Glomerular endothelial cell (primary cell): ENCODE data around the gene ZNF618. TPM values are rescaled to one million over a fixed set of nuclear protein-coding genes. Genes with fewer than 3 reads are reported as not detected.

Experiments
- DNase-seq: peaks from one replicate; pipeline ENCODE4 v3.0.0-alpha.2; 2011; ENCODE audit warnings: low read depth, low spot score; ENCODE audit errors: extremely low read depth
- total RNA-seq: library from RNA; depleted of rRNA; stranded (reverse); fragments of >200 nt; gene quantifications from 2 replicates; pipeline ENCODE4 v1.2.3, GENCODE V29; 2015

Gene ZNF618
- total RNA-seq, 1 donor from 2014 or later: 34.2 TPM

DNA sequence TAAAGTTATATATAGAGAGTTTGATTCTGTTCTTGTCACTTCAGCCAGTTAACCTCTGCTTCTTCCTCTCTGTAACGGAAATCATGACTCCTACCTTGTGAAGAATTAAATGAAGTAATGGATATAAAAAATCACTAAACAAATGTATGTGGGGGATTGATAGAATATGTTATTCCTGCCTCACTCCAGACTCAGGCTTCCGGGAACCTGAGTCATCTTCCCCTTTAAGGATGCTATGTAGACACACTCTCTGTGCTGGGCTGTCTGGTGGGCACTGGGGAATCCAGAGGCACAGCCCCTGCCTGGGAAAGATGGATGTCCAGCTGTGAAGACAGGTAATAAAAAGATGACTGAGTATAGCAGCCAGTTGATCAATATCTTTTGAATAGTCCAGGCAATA lies 77.4 kb downstream of the ZNF618 start:
- DNase-seq: peak; percentile 76

DNA sequence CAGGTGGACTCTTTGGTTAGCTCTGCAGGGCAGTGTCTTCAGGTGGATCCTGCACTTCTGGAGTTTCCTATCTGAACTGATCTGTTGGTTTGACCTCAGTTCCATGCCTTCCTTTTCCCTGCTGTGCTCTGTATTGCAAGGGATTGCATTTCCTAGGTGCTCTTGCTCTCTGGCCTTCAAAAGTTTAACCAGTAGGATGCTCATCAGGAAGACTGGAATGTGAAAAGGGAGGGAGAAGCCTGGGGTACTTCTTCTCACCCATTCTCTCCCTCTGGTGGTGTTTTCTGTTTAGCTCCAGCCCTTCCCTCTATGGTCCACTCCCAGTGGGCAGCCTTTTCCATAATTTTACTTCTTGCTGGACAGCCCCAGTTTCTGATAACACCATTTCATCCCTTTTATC lies 78.5 kb downstream of the ZNF618 start:
- DNase-seq: no peak

DNA sequence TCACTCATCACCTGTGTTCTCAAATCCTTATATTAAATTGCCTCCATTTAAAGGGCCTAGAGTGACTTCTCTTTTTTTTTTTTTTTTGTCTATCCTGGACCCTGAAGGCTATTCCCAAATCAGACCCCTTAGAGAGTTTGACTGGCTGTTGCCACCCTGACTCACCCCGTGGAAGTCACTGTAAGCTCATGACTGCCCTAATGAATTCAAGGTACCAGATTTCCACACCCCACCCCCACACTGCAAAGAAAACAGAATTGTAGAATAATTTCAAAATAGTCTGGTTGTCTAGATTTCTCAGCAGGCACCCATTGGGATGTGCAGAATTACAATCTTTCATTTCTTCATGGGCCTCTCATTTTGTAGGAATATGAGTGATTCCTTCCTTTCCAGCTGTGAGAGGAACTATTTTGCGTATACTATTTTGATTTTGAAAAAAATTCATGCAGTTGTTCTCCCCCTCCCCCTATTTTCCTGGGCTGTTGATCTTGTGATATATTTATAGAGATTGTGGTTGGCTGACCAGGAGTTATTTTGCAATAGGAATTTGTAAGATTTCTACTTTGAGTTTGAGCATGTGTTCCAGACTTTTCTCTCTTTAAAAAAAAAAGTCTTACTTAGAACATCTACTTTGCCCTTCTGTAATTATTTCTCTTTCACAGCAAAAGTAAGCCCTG lies 79.1 kb downstream of the ZNF618 start:
- no peak for DNase-seq

DNA sequence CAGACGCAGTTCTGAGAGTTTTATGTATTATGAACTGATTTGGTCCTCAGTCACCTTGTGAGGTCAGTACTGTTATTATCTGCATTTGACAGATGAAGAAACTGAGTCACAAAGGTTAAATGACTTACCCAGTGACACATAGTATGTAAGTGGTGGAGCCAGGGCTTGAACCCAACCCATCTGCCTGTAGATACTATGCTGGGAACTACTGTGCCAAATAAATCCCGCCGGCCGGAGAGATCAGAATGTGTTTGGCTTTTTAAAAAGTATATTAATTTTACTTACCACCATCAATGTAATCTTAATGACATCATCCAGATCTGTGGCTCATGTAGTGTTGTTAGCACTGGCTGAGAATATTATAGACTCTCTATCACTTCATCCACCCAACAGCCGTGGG lies 80.8 kb downstream of the ZNF618 start:
- DNase-seq: no peak

DNA sequence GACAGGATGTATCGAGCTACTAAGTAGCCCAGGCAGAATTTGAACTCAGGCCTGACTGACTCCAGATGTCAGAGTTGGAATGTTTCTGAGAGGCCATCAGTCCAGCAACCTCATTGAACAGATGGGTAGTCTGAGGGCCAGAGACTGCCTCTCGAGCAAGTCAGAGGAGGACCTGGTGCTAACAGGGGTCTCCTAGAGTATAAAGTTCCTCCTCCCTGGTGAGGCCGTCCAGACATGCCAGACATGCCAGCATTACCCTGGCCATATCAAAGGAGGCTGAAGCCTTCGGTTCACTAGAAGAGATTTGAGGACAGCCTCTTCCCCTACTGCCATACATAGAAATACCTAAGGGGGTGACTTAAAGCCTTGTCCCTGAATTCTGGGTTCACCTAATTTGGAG lies 81.2 kb downstream of the ZNF618 start:
- no peak for DNase-seq

- peak; percentile 44 for DNase-seq
These were observed 81.8 kb downstream of the ZNF618 start for GRCh38 chr9:113957821-113958341.

DNA sequence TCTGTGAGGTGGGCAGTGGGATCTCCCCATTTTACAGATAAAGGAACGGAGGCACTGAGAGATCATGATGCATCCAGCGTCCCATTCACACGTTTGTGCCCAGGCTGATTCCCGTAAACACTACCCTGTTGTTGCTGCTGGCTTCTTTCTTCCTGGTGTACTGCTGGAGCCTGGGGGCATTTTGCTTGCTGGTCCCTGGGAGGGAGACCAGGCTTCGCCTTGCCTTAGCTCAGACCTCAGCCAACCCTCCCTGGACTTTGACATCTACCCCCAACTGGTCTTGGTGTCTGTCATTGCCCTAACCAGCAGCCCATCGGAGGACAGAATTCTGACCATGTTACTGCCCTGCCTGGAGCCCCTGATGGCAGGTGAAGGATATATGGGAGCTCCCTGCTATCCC lies 82.4 kb downstream of the ZNF618 start:
- no peak for DNase-seq

DNA sequence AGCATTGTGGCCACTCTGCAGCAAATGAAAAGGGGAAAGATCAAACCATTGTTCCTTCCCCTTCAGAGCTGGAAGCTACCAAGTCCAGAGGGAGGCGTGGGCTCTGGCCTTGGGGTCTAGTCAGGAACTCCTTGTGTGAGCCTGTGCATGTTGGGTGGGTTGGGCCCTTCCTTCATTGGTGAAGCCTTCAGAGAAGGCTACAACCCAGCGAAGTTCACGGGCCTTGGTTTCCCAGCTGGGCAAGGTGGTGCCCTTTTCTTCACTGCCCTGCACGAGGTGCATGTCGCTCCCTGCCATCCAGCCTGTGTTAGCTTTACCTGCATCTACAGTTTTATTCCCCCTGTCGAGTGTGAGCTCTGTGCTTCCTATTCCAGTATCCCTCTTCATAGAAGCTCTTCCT lies 84.7 kb downstream of the ZNF618 start:
- DNase-seq: no peak

GRCh38 chr9:113962396-113962795 lies 86.3 kb downstream of the ZNF618 start:
- DNase-seq: no peak

DNA sequence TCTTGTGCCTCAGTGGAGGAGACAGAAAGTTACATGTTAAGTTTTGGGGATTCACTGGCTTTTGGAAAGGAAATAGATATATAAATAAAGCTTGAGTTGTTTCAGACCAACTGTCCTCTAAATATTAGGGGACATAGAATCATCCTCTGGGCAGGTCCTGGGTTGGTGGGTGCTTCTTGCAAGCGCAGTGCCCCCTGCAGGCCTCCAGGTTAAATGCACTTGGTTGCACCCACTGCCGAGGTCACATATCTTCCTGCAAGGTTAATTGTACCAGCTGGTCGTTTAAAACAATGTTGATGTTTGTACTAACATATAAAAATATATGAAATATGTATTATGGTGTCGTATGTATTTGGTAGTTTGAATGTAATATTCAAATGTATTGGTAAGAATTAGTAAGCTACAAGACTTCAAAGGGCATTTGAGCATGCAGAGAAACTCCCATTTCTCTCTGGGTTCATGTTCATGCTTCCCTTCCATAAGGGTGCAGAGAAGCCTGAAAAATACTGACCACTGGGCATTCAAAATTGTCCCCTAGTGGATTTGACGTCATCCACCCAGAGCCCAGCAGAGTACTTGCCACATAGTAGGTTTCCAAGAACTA lies 87.0 kb downstream of the ZNF618 start:
- no peak for DNase-seq

DNA sequence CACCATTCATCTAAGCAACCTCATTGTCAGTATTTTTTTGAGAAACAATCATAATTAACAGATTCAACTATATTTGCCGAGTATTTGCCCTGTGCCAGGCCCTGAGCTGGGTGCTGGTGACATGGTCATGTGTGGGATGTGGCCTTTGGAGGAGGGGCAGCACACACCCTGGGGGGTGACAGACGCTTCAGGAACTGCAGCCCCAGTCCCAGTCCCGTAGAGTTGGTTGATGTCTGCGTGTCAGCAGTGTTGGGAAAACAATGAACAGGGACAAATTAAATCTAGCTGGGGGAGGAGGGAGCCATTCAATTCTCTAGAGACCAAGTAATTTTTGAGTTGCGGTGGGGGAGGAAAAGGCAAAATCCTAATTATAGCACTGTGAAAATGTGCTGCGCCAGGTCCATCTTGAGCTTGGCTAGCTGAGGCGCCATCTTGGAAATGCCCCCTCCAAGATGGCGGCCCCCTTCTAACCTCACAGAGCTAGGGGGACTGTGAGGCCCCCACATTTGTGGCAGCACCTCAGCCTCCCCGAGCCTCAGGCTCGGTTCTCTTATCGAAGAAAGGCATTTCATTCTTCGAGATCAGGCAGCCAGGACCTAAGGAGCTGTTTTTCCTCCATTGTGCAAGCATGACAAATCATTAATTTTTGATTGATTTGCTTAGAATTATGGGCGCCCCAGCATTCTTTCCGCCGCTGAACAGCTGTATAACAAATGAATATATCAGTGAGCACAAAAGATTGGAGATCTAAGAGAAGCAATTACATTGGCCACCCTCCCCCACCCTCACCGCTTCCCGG lies 87.8 kb downstream of the ZNF618 start:
- DNase-seq: no peak

- no peak for DNase-seq
These were observed 88.5 kb downstream of the ZNF618 start for GRCh38 chr9:113964495-113965170.

- DNase-seq: no peak
These were observed 90.3 kb downstream of the ZNF618 start for GRCh38 chr9:113966394-113966793.

DNA sequence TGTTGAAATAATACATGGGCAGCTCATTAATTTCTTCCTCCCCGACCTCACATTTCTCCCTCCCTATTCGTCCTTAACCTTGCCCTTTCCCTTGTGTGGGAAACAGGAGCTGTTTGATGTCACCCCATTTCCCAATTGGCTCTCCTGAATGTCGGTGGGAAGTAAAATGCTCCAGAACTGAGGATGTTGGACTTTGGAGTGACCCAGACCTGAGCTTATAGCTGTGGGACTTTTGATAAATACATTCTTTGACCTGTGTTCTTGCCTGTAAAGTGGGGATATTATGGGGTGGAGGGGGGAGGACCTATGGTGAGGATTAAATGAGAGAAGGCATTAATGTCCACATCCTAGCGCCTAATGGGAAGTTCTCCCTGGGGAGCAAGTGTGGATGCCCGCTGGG lies 91.3 kb downstream of the ZNF618 start:
- no peak for DNase-seq

DNA sequence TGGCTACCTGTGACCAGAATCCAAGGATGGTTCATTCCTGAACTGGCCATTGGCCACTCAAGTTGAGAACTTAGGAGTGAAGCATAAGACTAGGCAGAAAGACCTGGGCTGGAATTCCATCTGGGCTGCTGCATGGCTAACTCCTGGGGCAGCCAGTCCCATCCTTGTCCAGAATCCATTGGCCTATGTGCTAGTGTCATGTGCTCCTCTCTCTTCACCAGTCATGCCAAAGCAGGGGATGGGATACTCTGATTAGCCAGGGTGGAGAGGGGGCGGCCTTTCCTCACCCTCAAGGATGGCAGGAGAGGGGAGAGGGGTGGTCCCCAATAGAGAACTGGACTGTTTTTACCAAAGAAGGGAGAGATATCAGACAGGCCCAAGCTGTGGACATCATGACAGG lies 93.2 kb downstream of the ZNF618 start:
- no peak for DNase-seq

GRCh38 chr9:113973226-113973625 lies 97.1 kb downstream of the ZNF618 start:
- no peak for DNase-seq

GRCh38 chr9:113973963-113974413 lies 97.9 kb downstream of the ZNF618 start:
- DNase-seq: no peak

- DNase-seq: no peak
These were observed 100.8 kb downstream of the ZNF618 start for GRCh38 chr9:113976915-113977314.

DNA sequence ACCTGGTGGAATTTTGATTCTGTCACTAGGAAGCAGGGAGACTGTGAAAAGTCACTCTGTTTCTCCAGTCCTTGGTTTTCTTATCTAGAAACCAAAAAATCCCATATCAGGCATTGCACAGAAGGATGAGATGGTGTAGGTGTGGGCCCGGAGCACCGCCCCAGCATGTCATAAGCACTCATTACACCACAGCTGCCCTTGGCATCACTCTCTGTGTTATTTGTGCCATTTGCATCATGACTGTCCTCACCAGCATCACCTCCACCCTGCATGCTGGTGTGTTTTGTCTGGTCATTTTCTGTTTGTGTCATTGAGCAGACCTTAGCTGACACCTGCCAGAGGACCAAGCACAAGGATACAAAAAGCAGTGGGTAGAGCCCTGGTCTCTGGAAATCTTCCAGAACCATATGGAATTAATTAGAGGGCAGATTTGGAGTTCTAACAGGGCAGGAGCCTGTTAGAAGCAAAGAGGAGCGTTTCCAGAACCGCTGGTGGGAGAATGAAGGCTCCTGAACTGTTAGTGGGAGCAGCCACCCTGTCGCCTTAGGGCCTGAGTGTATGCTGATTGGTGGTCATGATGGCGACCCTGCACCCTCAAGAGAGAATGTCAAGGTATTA lies 102.7 kb downstream of the ZNF618 start:
- DNase-seq: no peak

DNA sequence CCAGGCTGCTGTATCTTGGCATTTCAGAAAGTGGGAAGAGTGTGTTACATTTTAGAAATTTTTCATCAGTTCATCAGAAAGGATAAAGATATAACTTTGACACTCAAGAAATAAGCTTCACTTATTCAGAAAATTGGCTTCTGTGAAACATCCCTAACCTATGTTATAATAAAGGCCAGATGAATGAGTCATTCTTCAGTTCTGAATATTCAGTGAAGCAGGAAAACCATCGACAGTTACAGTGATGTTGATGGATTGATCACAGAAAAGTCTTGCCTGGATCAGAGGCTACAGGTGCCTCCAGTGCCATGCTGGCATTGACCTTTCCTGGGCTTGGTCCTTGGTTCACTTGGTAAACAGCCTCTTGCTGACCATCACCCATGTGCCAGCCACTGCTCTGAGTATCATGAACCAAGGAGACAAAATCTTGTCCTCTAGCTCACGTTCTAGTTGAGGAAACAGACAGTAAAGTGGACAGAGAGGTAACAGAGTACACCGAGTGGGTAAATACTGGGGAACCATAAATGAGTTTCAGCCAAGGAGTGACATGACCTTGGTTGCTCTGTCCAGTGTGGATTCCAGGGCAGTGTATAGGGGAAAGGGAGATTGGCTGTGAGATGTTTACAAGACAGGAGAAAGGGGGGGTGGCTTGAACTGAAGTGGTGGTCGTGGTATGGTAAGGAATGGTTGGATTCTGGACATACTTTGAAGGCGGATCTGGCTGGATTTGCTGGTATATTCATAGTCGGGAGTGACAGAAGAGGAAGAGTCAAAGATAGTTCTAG lies 103.4 kb downstream of the ZNF618 start:
- DNase-seq: no peak
